GM12801 (cell line): Measurements from ENCODE around the gene TRERF1.

Source experiments
- TF ChIP-seq, protein P1 (sequence below): IDR thresholded peaks from one replicate; pipeline ENCODE4 v1.5.1; 2011; ENCODE audit warnings: control low read depth; ENCODE audit not compliant: insufficient read length; ENCODE audit errors: extremely low read depth

The TRERF1 gene

DNA sequence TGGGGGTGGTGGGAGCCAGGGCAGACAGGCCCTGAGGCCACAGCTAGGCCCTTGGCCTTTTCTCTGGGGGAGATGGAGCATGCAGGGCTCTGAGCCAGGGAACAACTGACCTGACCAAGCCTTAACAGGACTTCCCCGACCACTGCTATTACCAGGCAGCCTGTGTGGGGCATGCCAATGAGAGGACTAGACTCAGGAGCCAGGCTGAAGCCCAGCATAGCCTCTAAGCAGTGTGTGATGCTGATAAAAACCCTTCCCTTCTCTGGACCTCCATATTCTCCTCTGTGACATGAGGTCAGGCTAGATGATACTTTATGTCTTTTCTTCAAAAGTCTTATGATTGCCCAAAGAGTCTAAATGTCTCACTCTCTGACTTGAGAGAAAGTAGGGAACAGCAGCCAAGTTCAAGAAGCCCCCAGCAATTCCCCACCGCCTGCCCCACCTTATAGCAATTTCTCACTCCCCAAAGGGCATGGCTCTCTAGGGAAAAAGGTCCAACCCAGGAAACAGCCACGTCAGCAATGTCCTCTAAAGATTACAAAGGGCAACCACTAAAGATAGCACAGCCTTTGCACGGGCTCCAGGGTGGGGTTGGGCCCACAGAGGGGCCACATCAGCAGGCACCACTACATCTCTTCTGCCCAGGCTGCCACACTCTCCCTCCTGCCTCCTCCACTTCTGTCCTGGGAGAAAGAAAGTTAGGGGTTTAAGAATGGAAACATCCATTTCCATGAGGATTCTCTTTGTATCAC lies 71.3 kb downstream of the TRERF1 start:
- TF ChIP-seq, protein P1, sequence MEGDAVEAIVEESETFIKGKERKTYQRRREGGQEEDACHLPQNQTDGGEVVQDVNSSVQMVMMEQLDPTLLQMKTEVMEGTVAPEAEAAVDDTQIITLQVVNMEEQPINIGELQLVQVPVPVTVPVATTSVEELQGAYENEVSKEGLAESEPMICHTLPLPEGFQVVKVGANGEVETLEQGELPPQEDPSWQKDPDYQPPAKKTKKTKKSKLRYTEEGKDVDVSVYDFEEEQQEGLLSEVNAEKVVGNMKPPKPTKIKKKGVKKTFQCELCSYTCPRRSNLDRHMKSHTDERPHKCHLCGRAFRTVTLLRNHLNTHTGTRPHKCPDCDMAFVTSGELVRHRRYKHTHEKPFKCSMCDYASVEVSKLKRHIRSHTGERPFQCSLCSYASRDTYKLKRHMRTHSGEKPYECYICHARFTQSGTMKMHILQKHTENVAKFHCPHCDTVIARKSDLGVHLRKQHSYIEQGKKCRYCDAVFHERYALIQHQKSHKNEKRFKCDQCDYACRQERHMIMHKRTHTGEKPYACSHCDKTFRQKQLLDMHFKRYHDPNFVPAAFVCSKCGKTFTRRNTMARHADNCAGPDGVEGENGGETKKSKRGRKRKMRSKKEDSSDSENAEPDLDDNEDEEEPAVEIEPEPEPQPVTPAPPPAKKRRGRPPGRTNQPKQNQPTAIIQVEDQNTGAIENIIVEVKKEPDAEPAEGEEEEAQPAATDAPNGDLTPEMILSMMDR = no peak

DNA sequence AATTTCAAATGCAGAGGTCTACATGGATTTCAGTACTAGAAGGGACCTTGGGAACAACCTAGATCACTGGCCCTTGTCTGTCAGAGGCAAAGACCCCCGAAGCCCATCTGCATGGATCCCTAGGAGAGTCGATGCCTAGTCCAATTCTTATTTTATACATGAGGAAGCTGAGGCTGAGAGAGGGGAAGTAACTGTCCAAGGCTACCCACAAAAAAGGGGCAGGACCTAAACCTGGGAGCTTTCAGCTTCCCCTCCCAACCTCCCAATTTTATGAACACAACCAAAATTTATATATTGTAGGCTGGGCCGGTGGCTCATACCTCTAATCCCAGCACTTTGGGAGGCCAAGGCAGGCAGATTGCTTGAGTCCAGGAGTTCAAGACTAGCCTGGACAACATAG lies 73.2 kb downstream of the TRERF1 start:
- TF ChIP-seq, protein P1 = no peak

- TF ChIP-seq, protein P1 = no peak
Measured at GRCh38 chr6:42378125-42378524, 73.6 kb downstream of the TRERF1 start.

DNA sequence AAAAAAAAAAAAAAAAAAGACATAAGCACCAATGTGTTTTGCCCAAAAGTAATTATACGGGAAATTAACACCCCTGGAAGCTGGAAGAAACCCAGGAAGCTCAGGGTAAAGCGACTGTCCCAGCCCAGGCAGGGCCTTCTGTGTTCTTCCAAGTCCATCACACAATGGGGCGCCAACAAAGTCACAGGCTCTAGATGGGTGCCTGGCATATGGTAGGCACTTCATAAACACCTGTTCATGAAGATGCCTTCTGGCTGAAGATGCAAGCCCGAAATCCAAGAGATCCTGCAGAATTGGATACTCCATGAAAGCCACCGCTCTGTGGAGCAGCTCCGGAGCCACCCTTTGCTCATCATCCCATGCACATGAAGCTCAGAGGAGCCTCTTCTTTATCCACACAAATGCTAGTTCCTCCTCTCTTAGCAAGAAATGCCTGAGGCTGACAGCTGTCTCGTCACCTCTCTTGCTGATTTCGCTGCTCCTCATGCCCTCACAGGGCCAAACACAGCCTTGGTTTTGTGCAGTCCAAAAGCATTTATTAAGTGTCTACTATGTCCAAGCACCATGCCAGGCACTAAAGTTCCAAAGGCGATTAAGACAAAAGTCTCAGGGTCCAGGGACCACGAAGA lies 76.6 kb downstream of the TRERF1 start:
- TF ChIP-seq, protein P1 = no peak

DNA sequence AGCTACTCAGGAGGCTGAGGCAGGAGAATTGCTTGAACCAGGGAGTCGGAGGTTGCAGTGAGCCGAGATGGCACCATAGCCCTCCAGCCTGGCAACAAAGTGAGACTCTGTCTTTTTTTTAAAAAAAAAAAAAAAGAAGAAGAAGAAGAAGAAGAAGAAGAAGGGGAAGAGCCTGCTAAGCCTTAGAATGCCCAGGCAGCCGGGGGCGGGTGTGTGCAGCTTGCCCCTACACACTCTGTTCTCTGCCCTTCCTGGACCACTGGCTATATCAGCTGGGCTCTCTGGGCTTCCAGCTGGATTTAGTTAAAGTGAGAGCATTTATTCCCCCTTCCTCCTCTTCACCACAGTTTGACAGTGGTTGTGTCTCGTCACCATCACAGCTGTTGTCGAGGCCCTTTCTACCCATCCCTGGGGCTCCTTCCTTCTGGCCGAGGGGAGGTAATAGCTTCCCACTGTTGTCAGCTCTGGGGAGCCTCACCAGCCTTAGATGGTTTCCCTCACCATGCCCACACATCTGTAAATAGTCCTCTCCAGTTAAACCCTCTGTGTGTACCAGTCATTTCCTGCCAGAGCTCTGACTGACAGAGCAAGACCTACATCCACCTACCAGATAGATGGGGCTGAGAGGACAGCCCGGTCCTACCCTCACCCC lies 77.6 kb downstream of the TRERF1 start:
- TF ChIP-seq, protein P1 = no peak

DNA sequence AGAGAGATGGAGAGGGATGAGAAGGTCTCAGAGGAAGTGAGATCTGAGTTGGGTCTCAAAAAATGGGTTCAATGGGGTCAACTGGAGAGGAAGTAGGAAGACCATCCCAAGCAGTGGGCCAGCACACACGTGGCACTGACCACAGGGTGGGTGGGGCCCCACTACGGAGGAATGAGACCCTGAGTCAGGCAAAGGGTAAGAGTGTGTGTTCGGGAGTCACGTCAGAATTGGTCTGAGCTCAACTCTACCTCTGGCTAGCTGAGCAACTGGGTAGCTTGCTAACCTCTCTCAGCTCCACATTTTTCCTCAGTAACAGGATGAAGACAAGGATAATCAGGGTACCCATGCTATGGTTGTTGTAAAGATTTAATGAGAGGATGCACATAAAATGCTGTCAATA lies 79.0 kb downstream of the TRERF1 start:
- TF ChIP-seq, protein P1 = no peak

DNA sequence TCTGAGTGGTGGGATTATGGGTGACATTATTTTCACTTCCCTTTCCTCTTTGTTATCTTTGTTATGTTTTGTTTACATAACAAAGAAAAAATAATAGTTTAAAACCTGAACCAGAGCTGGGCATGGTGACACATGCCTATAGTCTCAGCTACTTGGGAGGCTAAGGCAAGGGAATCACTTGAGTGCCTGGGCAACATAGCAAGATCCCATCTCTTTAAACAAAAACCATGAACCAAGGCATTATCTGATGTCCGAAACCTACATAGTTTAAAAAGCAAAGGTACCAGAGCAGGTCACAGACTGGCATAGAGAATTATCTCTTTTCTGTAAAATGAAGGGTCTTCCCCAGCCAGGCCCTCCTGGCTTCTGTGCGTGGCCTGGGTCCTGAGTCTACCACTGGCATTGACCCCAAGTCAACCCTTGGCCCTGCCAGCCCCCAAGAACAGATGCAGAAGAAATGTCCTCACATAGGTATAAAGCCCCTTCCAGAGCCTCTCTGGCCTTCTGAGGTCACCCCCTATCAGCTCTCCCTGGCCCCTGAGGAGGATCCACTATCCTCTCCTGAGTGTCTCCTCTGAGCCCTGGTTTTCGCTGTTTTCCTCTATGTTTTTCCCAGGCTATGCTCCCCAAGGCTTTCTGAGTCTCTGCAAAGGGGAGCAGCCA lies 81.3 kb downstream of the TRERF1 start:
- TF ChIP-seq, protein P1 = no peak
